Measurements from ENCODE around the gene U2AF2. TPM values are rescaled to one million over a fixed set of nuclear protein-coding genes. Genes with fewer than 3 reads are reported as not detected.
A peak's percentile ranks its signal among the peaks of the same experiment; 100 is the strongest.

U2AF2 gene
- polyA plus RNA-seq, 1 donor (not counting 4 experiments of a cell fraction or from before 2014, with no cell fraction given), result 109 TPM

GRCh38 chr19:55655648-55656040 is 809 bp downstream of the U2AF2 start:
- peaks cover 19% of the 10 kb centered on the region for H3K4me1 ChIP-seq (ENCODE audit: control insufficient read depth, extremely low read depth, insufficient read depth, low read length)

DNA sequence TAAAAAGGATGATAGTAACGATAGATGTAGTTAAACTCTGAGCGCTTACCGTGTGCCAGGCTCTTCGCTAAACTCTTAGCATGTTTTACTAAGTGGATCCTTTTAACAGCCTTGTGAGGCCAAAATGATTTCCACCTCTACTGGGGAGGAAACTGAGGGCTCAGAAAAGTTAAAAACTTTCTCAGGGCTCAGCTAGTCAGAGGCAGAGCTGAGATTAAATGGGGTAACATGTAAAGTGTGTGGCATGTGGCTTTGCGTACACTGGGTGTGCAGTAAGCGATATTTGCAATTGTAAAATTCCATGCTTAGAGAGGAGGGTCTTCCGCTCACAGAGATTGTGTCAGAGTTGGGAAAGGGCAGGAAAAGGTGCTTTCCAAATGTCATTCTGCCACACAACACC is 1.7 kb downstream of the U2AF2 start:
- no peaks in the 10 kb centered on the region for H3K27me3 ChIP-seq (ENCODE audit: control insufficient read depth, extremely low read depth, insufficient read depth, low read length)
- peaks cover 21 to 35% of the 10 kb centered on the region in 2 experiments for H3K36me3 ChIP-seq (ENCODE audit: control insufficient read depth in 2 of 2, extremely low read depth in 1 of 2, insufficient read depth in 2 of 2, low read length in 2 of 2)
- peak overlapping the region; percentile 98 for H3K9ac ChIP-seq (ENCODE audit: control insufficient read depth, extremely low read depth, insufficient read depth, low read length)
- H3K4me1 ChIP-seq (ENCODE audit: control insufficient read depth, extremely low read depth, insufficient read depth, low read length), result peaks cover 19% of the 10 kb centered on the region
- no peaks in the 10 kb centered on the region for H3K9me1 ChIP-seq (ENCODE audit: control insufficient read depth, extremely low read depth, insufficient read depth, low read length)
- peaks cover 67% of the 10 kb centered on the region for H3K79me2 ChIP-seq (ENCODE audit: control insufficient read depth, insufficient read depth, low read length)
- H3K4me3 ChIP-seq (ENCODE audit: control insufficient read depth in 2 of 3, extremely low read depth in 1 of 3, insufficient read depth in 2 of 3, low read depth in 1 of 3, low read length in 3 of 3), result peak overlapping the region; percentile 87 to 99 (median 99)
- peak overlapping the region; percentile 94 for H3K4me2 ChIP-seq (ENCODE audit: control insufficient read depth, extremely low read depth, insufficient read depth, low read depth, low read length)
- DNase-seq (ENCODE audit: low read depth, low spot score) (no peak), FAIRE-seq (no peak)
- H4K20me1 ChIP-seq (ENCODE audit: control insufficient read depth, extremely low read depth, insufficient read depth, low read length), result peaks cover 34% of the 10 kb centered on the region
- H2AFZ ChIP-seq (ENCODE audit: control insufficient read depth, low read length), result no peak overlapping the region
- H3K9me3 ChIP-seq (ENCODE audit: control insufficient read depth, low read depth, low read length), result no peaks in the 10 kb centered on the region
- peak overlapping the region; percentile 95 for H3K27ac ChIP-seq (ENCODE audit: control insufficient read depth, insufficient read depth, low read length)
- dilution Hi-C loops (cut with MboI; ENCODE audit: extremely low pct_ligation_motif_present, low sequenced_read_pairs), result no loop called here
- TF ChIP-seq CTCF (optimal IDR thresholded peaks at IDR 0.05 in 1 of 3, IDR thresholded peaks at IDR 0.05 in 1 of 3, conservative IDR thresholded peaks at IDR 0.05 in 1 of 3; ENCODE audit: extremely low read depth in 1 of 3, insufficient read depth in 2 of 3, low read length in 3 of 3) (no peak), EZH2 (IDR thresholded peaks at IDR 0.05; ENCODE audit: low read length) (no peak)

More at GRCh38 chr19:55655648-55656040, 809 bp downstream of the U2AF2 start:
- FAIRE-seq (no peak), DNase-seq (ENCODE audit: low read depth, low spot score) (no peak)
- TF ChIP-seq EZH2 (IDR thresholded peaks at IDR 0.05; ENCODE audit: low read length), result no peak
- TF ChIP-seq CTCF (optimal IDR thresholded peaks at IDR 0.05 in 1 of 3, IDR thresholded peaks at IDR 0.05 in 1 of 3, conservative IDR thresholded peaks at IDR 0.05 in 1 of 3; ENCODE audit: extremely low read depth in 1 of 3, insufficient read depth in 2 of 3, low read length in 3 of 3), result no peak
- Histone ChIP-seq H3K4me3 (ENCODE audit: control insufficient read depth in 2 of 3, extremely low read depth in 1 of 3, insufficient read depth in 2 of 3, low read depth in 1 of 3, low read length in 3 of 3) (peak overlapping the region; percentile 87 to 99 (median 99)), H3K36me3 (ENCODE audit: control insufficient read depth in 2 of 2, extremely low read depth in 1 of 2, insufficient read depth in 2 of 2, low read length in 2 of 2) (peaks cover 15 to 28% of the 10 kb centered on the region in 2 experiments), H3K4me2 (ENCODE audit: control insufficient read depth, extremely low read depth, insufficient read depth, low read depth, low read length) (peak overlapping the region; percentile 94), H3K27me3 (ENCODE audit: control insufficient read depth, extremely low read depth, insufficient read depth, low read length) (no peaks in the 10 kb centered on the region), H4K20me1 (ENCODE audit: control insufficient read depth, extremely low read depth, insufficient read depth, low read length) (peaks cover 34% of the 10 kb centered on the region), H3K9me3 (ENCODE audit: control insufficient read depth, low read depth, low read length) (no peaks in the 10 kb centered on the region), H3K79me2 (ENCODE audit: control insufficient read depth, insufficient read depth, low read length) (peaks cover 58% of the 10 kb centered on the region), H3K9ac (ENCODE audit: control insufficient read depth, extremely low read depth, insufficient read depth, low read length) (peak overlapping the region; percentile 98), H2AFZ (ENCODE audit: control insufficient read depth, low read length) (peak overlapping the region; percentile 40), H3K27ac (ENCODE audit: control insufficient read depth, insufficient read depth, low read length) (peak overlapping the region; percentile 95), H3K9me1 (ENCODE audit: control insufficient read depth, extremely low read depth, insufficient read depth, low read length) (no peaks in the 10 kb centered on the region)
- dilution Hi-C loops (cut with MboI; ENCODE audit: extremely low pct_ligation_motif_present, low sequenced_read_pairs), result no loop called here

Measured in keratinocyte (primary cell).